ENCODE results near the gene RCOR1. TPM values are rescaled to one million over a fixed set of nuclear protein-coding genes. Genes with fewer than 3 reads are reported as not detected.

RCOR1 gene
- total RNA-seq, 6 donors from 2014 or later, result 19.8 to 58.7 (median 34.3) TPM

- Histone ChIP-seq H3K4me1 (no peaks in the 10 kb centered on the region), H3K9me3 (no peaks in the 10 kb centered on the region), H3K4me3 (no peak overlapping the region), H3K27me3 (no peaks in the 10 kb centered on the region), H3K27ac (no peak overlapping the region), H3K36me3 (peaks cover 0 to 4% (median 0%) of the 10 kb centered on the region in 4 donors)
- 88 to 90% methylated on average over 3 to 7 of the region's 8 CpGs for WGBS, 2 donors
- DNase-seq (no peak), ATAC-seq (ENCODE audit: low FRiP score in 2 of 2) (no peak)
- TF ChIP-seq EP300 (IDR thresholded peaks at IDR 0.05) (no peak), POLR2A (IDR thresholded peaks at IDR 0.05) (no peak), CTCF (IDR thresholded peaks at IDR 0.05) (no peak), POLR2AphosphoS5 (IDR thresholded peaks at IDR 0.05) (no peak)
Observed at GRCh38 chr14:102748806-102749205, 156.4 kb downstream of the RCOR1 start.

- DNase-seq, result peak in 1 of 2 donors; percentile 66
- no peaks in the 10 kb centered on the region for H3K27me3 ChIP-seq
- ATAC-seq (ENCODE audit: low FRiP score in 2 of 2), result no peak
- 77 to 89% methylated on average over 16 to 33 of the region's 33 CpGs for WGBS, 2 donors
- no peaks in the 10 kb centered on the region for H3K4me1 ChIP-seq
- TF ChIP-seq EP300 (IDR thresholded peaks at IDR 0.05), result no peak
- no peak for TF ChIP-seq POLR2A (IDR thresholded peaks at IDR 0.05)
- TF ChIP-seq POLR2AphosphoS5 (IDR thresholded peaks at IDR 0.05), result no peak
- no peak for TF ChIP-seq CTCF (IDR thresholded peaks at IDR 0.05)
- no peak overlapping the region for H3K27ac ChIP-seq
- no peak overlapping the region for H3K4me3 ChIP-seq
- peaks cover 0 to 4% (median 0%) of the 10 kb centered on the region in 4 donors for H3K36me3 ChIP-seq
- no peaks in the 10 kb centered on the region for H3K9me3 ChIP-seq
Observed at GRCh38 chr14:102749393-102750305, 157.2 kb downstream of the RCOR1 start.

- no peaks in the 10 kb centered on the region for H3K27me3 ChIP-seq
- 90 to 96% methylated on average over 9 to 14 of the region's 14 CpGs for WGBS, 2 donors
- DNase-seq (peak in 1 of 2 donors; percentile 63), ATAC-seq (ENCODE audit: low FRiP score in 2 of 2) (no peak)
- TF ChIP-seq POLR2A (IDR thresholded peaks at IDR 0.05) (no peak), EP300 (IDR thresholded peaks at IDR 0.05) (no peak), POLR2AphosphoS5 (IDR thresholded peaks at IDR 0.05) (no peak), CTCF (IDR thresholded peaks at IDR 0.05) (no peak)
- H3K27ac ChIP-seq, result no peak overlapping the region
- no peak overlapping the region for H3K4me3 ChIP-seq
- no peaks in the 10 kb centered on the region for H3K9me3 ChIP-seq
- peaks cover 0 to 4% (median 0%) of the 10 kb centered on the region in 4 donors for H3K36me3 ChIP-seq
- no peaks in the 10 kb centered on the region for H3K4me1 ChIP-seq
Observed at GRCh38 chr14:102750376-102750775, 157.9 kb downstream of the RCOR1 start.

GRCh38 chr14:102751088-102751487 is 158.6 kb downstream of the RCOR1 start:
- H3K36me3 ChIP-seq, result peaks cover 0 to 4% (median 0%) of the 10 kb centered on the region in 4 donors
- no peaks in the 10 kb centered on the region for H3K4me1 ChIP-seq
- TF ChIP-seq POLR2AphosphoS5 (IDR thresholded peaks at IDR 0.05) (no peak), EP300 (IDR thresholded peaks at IDR 0.05) (no peak), CTCF (IDR thresholded peaks at IDR 0.05) (no peak), POLR2A (IDR thresholded peaks at IDR 0.05) (no peak)
- no peaks in the 10 kb centered on the region for H3K9me3 ChIP-seq
- H3K27me3 ChIP-seq, result no peaks in the 10 kb centered on the region
- H3K27ac ChIP-seq, result no peak overlapping the region
- H3K4me3 ChIP-seq, result no peak overlapping the region
- ATAC-seq (ENCODE audit: low FRiP score in 2 of 2) (no peak), DNase-seq (peak in 1 of 2 donors; percentile 69)
- 88 to 92% methylated on average over 16 of the region's 16 CpGs for WGBS, 2 donors

Data from upper lobe of left lung (tissue), 6 donors.